DND-41 (cell line): ENCODE data around the gene SIDT1.

Experiments
- EZH2 ChIP-seq: IDR thresholded peaks from 3 replicates; pipeline ENCODE4 v1.6.1; 2012; ENCODE audit warnings: borderline replicate concordance, low read depth, mild to moderate bottlenecking, moderate library complexity, low read length, inconsistent platforms; ENCODE audit not compliant: severe bottlenecking
- TF ChIP-seq, protein P1 (sequence below): IDR thresholded peaks from 2 replicates; pipeline ENCODE4 v1.5.1; 2012; ENCODE audit warnings: borderline replicate concordance, low read length, moderate library complexity, mild to moderate bottlenecking; ENCODE audit not compliant: poor library complexity, severe bottlenecking; ENCODE audit errors: extremely low read depth

- TF ChIP-seq EZH2: no peak
- TF ChIP-seq, protein P1, sequence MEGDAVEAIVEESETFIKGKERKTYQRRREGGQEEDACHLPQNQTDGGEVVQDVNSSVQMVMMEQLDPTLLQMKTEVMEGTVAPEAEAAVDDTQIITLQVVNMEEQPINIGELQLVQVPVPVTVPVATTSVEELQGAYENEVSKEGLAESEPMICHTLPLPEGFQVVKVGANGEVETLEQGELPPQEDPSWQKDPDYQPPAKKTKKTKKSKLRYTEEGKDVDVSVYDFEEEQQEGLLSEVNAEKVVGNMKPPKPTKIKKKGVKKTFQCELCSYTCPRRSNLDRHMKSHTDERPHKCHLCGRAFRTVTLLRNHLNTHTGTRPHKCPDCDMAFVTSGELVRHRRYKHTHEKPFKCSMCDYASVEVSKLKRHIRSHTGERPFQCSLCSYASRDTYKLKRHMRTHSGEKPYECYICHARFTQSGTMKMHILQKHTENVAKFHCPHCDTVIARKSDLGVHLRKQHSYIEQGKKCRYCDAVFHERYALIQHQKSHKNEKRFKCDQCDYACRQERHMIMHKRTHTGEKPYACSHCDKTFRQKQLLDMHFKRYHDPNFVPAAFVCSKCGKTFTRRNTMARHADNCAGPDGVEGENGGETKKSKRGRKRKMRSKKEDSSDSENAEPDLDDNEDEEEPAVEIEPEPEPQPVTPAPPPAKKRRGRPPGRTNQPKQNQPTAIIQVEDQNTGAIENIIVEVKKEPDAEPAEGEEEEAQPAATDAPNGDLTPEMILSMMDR: no peak
Observed at GRCh38 chr3:113589971-113590370, 57.6 kb downstream of the SIDT1 start.
